HG03039 (cell line): ENCODE measurements around the gene ANGPTL4.
A peak's percentile ranks its signal among the peaks of the same experiment; 100 is the strongest.
"Not testable (repeated sequence)": the region's sequence is repeated elsewhere in the genome, so short reads cannot be mapped to it uniquely, and the experiment has no call there.

Experiments
- ATAC-seq: cut with Tn5 transposase; IDR thresholded peaks from one replicate; pipeline ENCODE4 v1.9.1; 2021; ENCODE audit warnings: mild to moderate bottlenecking, moderate library complexity; ENCODE audit not compliant: unreplicated experiment

Gene ANGPTL4

DNA sequence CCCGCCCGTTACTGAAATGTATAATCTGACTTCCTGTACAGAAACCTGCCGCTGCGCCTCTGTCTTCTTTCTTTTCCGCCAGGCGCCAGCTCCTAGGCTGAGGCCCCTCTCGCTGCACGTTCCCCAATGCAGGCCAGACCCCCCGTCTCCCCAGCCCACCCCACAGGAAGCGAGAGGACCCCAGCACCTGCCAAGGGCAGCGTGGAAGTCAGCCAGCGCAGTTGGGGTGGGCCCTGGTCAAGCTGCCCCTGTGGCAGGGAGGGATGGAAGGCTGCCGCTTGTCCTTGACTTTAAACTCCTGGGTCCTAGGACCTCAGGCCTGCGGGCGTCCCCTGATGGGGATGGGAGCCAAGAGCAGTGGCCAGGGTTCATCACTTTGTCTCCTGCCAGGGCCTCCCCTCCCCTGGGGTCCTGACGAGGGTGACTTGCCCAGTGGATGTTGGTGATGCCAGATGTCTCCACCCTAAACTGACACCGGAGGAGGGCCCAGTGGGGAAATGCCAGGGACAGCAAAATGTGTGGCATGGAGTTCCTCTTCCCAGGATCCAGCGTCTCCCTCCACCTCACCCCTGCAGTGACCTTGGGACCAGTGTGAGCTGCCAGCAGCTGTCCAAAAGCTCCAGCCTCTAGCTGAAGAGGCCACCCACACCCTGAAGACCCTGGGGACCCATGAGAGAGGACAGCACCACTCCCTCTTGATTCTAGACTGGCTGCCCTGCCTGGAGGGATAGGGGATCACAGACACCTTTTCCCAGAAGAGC lies 40.6 kb downstream of the ANGPTL4 start:
- ATAC-seq, result no peak

- ATAC-seq, result not testable (repeated sequence)
Measured at GRCh38 chr19:8410718-8411117, 46.8 kb downstream of the ANGPTL4 start.

DNA sequence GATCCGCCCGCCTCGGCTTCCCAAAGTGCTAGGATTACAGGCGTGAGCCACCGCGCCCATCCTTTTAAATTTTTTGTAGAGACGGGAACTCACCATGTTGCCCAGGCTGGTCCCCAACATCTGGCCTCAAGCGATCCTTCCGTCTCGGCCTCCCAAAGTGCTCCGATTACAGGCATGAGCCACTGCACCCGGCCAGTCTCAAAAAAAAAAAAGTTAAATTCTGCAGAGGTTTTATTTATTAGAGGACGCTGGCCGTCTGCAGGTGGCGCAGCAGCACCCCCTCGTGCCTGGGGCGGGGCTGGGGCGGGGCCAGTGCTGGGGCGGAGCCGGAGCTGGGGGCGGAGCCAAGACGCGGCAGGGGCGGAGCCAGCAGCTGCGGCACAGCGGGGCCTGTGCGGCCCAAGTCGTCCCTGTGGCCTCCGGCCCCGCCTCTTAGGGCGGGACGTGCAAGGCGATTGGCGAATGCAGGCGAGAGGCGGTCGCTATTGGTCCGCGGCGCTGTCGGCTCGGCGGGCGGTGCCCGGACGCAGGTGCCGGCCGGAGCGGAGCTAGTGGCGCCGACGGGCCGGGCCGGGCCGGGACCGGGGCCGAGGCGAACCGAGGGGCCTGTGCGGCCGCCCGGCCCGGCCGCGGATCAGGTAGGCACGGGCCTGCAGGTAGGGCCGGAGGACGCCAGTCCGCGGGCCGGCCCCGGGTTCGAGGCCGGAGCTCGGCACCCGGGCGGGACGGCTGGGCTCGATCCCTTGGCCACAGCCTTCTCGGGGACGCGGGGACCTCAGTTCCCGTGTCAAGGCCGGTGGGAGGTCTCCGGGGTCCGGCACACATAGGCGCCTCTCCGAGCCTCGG lies 49.1 kb downstream of the ANGPTL4 start, which contains the start of gene MARCHF2:
Gene MARCHF2, plus strand, starts transcription at position 523 of the 846 bp plus-strand sequence. CDS start 8,536 bp downstream, outside the sequence.
- peak; percentile 98 for ATAC-seq

- ATAC-seq, result no peak
Measured at GRCh38 chr19:8413629-8413995, 49.7 kb downstream of the ANGPTL4 start.

- ATAC-seq, result no peak
Measured at GRCh38 chr19:8416796-8417195, 52.8 kb downstream of the ANGPTL4 start.

GRCh38 chr19:8421484-8422461 lies 57.8 kb downstream of the ANGPTL4 start:
- ATAC-seq, result no peak

- ATAC-seq, result no peak
Measured at GRCh38 chr19:8423817-8424223, 59.9 kb downstream of the ANGPTL4 start.
